HG03060 (cell line): ENCODE data around the gene DBX2.
"Not testable (repeated sequence)": the region's sequence is repeated elsewhere in the genome, so short reads cannot be mapped to it uniquely, and the experiment has no call there.

Source experiments
- ATAC-seq: cut with Tn5 transposase; IDR thresholded peaks from one replicate; pipeline ENCODE4 v1.9.1; 2021; ENCODE audit warnings: low read depth, moderate number of reproducible peaks; ENCODE audit not compliant: unreplicated experiment

DBX2 gene

GRCh38 chr12:45050751-45051571 is at the start of gene DBX2:
Gene DBX2, minus strand, starts transcription at chr12:45051099. Its CDS starts 172 bp downstream, at chr12:45050927.
- ATAC-seq = no peak

DNA sequence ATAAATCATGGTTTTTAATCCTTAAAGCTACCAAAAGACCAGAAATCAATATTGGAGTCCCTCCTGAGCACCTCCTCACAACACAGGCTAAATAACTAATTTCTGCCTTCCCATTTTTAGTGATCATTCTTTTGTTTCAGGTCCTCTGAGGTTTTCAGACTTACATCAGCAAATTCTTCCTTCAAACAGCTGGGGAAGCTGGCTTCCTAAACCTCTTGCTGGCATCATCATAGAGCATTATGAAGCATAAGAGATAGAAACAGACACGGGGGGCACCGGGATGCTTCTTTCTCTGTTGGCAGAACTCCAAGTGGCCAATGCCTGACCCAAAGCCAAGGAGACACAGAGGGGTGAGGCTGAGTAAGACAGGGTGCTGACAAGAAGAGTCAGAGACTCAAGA is 47.9 kb upstream of the DBX2 start:
- no peak for ATAC-seq

GRCh38 chr12:45095417-45095816 is 44.5 kb upstream of the DBX2 start:
- ATAC-seq = not testable (repeated sequence)

DNA sequence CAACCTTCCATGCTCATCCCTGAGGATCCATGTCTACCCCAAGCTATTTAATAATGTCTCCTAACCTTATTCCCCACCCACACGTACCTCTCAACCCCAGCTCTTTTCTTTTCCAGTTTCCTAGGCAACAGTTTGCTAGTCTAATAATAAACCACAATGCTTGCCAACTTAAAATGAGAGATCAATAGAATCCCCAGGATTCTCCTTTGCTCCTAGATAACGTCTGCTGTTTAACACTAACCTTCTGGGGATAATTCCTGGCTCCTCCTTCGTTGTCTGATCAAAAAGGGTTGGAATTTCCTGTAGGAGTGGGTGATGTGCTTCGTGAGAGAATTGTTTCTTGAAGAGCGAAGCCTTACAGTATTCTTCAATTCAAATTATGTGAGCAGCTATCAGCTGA is 42.2 kb upstream of the DBX2 start:
- ATAC-seq = no peak

- no peak for ATAC-seq
Measured at GRCh38 chr12:45089411-45090075, 38.6 kb upstream of the DBX2 start.

GRCh38 chr12:45088608-45089007 is 37.7 kb upstream of the DBX2 start:
- ATAC-seq = no peak

GRCh38 chr12:45084248-45084647 is 33.3 kb upstream of the DBX2 start:
- not testable (repeated sequence) for ATAC-seq

DNA sequence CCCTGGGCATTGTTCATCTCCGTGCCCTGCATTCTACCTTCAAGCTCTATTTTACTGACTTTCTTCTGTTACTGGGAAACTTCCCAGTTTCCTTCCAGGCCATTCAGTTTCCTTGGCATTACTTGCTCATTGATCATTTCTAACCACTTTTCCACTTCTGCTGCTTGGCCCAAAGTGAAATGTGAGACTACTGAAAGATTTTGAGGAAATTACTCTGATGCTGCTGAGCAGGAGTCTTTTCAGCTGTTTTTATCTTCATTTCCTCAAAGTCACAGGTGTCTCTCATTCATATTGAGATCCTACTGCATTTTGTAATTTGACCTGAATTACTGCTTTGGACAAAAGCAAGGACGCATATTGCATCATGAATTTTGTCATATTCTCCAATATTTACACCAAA is 26.4 kb upstream of the DBX2 start:
- no peak for ATAC-seq

- no peak for ATAC-seq
Measured at GRCh38 chr12:45076417-45077026, 25.6 kb upstream of the DBX2 start.

GRCh38 chr12:45075587-45076282 is 24.8 kb upstream of the DBX2 start:
- ATAC-seq = no peak

GRCh38 chr12:45065125-45065626 is 14.3 kb upstream of the DBX2 start:
- no peak for ATAC-seq

DNA sequence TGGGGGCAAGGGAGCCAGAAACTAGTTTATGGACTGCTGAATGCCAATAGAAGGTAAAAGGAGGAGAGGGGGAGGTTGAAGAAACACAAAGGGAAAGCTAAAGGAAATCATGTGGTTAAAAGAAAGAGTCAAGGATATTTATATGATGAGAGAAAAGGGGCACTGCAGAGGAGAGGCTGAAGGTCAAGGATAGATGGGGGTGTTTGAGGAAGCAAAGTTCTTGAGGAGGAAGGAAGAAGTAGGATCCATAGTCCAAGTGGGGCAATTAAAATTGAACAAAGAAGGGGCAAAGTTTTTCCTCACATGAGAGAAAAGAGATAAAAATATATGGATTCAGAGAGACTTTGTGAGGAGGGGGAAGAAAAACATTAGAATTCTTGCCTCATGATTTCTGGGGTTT is 10.1 kb upstream of the DBX2 start:
- no peak for ATAC-seq

GRCh38 chr12:45051572-45052125 is 750 bp upstream of the DBX2 start:
- ATAC-seq = no peak

GRCh38 chr12:45049912-45050750 is 768 bp downstream of the DBX2 start:
- no peak for ATAC-seq

GRCh38 chr12:45042599-45042998 is 8.3 kb downstream of the DBX2 start:
- ATAC-seq = no peak

DNA sequence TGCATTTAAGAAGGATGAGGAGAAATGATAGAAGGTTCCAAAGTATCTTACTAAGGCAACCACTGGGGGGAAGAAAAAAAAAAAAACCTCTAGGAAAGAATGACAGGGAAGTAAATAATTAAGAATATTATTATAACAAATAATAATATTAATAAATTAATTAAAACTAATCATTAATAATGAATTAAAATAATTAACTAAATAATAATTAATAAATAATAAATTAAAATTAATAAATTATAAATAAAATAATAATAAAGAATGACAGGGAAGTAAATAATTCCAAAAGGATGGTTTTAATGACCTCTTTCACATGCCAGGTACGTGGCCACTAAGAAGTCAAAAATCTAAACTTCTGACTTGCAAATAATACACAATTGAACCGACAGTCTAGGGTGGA is 9.9 kb downstream of the DBX2 start:
- ATAC-seq = no peak

DNA sequence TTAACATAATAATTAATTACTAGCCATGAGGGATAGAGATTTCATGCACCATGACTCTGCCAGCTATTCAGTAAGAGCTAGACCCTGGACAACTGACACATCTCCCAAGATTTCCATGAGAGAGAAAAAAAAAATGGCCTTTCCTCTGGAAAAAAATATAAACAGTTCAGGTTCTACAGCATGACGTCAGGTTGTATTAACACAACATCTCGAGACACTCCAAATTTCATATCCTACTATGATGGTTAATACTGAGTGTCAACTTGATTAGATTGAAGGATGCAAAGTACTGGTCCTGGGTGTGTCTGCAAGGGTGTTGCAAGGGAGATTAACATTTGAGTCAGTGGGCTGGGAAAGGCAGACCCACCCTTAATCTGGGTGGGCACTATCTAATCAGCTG is 11.1 kb downstream of the DBX2 start:
- ATAC-seq = no peak

GRCh38 chr12:45034861-45035265 is 16.0 kb downstream of the DBX2 start:
- ATAC-seq = no peak

- no peak for ATAC-seq
Measured at GRCh38 chr12:45017916-45018315, 33.0 kb downstream of the DBX2 start.

DNA sequence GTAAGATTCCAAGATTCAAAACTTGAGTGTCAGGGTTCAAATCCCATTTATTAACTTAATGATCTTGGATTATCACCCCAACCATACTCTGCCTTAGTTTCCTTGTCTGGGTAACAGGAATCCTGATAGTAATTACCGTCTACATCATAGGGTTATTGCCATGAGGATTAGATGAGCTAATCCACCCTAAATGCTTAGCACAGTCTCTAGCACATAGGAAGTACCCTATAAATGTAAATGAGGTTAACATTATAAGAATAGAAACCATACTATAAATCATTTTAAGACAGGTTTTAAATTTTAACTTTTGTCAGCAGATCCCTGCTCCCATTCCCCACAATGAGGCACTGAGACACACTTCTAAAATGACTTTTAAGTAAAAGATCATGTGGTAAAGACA is 36.5 kb downstream of the DBX2 start:
- no peak for ATAC-seq
